Left ventricle myocardium inferior (tissue), 1 donor: ENCODE results near the gene PHF1. TPM values are rescaled to one million over a fixed set of nuclear protein-coding genes. Genes with fewer than 3 reads are reported as not detected.

Experiments used
- DNase-seq: peaks from one replicate; pipeline ENCODE4 v3.0.0-alpha.2; 2020
- H3K27ac ChIP-seq: fragments of 200-600 bp; replicated peaks from 2 replicates; pipeline ENCODE4 v1.8.0; 2021
- H3K27me3 ChIP-seq: fragments of 200-600 bp; 2 replicates; pipeline ENCODE4 v1.8.0; 2021; ENCODE audit warnings: low read depth
- H3K36me3 ChIP-seq: fragments of 200-600 bp; 2 replicates; pipeline ENCODE4 v1.8.0; 2021
- H3K4me1 ChIP-seq: fragments of 200-600 bp; 2 replicates; pipeline ENCODE4 v1.8.0; 2021
- H3K4me3 ChIP-seq: fragments of 200-600 bp; 2 replicates; pipeline ENCODE4 v1.8.0; 2021; ENCODE audit warnings: mild to moderate bottlenecking, moderate library complexity
- H3K9me3 ChIP-seq: fragments of 200-600 bp; replicated peaks from 2 replicates; pipeline ENCODE4 v1.8.0; 2021
- intact Hi-C: fragments of 100-400 bp; cut with micrococcal nuclease; formaldehyde crosslinking; loops from one replicate; pipeline ENCODE4 v1.11.0; 2022
- total RNA-seq: library from RNA; stranded (reverse); fragmentation: NEBNext Ultra II Directional; extraction: Animal tissue kit (Norgen Biotek cat#: 25700); gene quantifications from one replicate; pipeline ENCODE4 v1.2.1, GENCODE V29; 2021
- TF ChIP-seq, protein P1 (sequence below): fragments of 200-600 bp; IDR thresholded peaks from 2 replicates; pipeline ENCODE4 v1.8.0; 2021; ENCODE audit warnings: antibody characterized with exemption, mild to moderate bottlenecking, borderline replicate concordance
- donor health status: DM: no; HTN: yes; CAD: no; lungs with severe emphysema.

PHF1 gene
- total RNA-seq, 1 donor from 2014 or later = 52.2 TPM

DNA sequence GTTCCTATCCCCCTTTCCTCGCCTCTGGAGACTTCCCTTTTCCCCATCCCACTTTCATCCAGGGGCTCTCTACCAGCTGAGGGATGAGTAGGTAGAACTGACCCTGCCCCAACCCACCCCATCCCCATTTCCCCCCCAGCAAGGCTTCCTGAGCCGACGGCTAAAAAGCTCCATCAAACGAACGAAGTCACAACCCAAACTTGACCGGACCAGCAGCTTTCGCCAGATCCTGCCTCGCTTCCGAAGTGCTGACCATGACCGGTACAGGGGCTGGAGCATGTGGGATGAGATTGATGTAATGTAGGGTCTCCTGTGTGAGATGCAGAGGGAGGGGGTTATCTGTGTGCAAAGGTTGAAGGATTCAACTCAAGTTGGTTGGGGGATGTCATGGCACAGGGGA, 21.7 kb downstream of the PHF1 start:
- peaks cover 60% of the 10 kb centered on the region for H3K4me1 ChIP-seq
- intact Hi-C loops = no loop called here
- H3K27ac ChIP-seq = peak overlapping the region; percentile 24
- H3K27me3 ChIP-seq = no peaks in the 10 kb centered on the region
- no peak for DNase-seq
- H3K9me3 ChIP-seq = no peaks in the 10 kb centered on the region
- no peak overlapping the region for H3K4me3 ChIP-seq
- TF ChIP-seq, protein P1, sequence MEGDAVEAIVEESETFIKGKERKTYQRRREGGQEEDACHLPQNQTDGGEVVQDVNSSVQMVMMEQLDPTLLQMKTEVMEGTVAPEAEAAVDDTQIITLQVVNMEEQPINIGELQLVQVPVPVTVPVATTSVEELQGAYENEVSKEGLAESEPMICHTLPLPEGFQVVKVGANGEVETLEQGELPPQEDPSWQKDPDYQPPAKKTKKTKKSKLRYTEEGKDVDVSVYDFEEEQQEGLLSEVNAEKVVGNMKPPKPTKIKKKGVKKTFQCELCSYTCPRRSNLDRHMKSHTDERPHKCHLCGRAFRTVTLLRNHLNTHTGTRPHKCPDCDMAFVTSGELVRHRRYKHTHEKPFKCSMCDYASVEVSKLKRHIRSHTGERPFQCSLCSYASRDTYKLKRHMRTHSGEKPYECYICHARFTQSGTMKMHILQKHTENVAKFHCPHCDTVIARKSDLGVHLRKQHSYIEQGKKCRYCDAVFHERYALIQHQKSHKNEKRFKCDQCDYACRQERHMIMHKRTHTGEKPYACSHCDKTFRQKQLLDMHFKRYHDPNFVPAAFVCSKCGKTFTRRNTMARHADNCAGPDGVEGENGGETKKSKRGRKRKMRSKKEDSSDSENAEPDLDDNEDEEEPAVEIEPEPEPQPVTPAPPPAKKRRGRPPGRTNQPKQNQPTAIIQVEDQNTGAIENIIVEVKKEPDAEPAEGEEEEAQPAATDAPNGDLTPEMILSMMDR = no peak
- H3K36me3 ChIP-seq = peaks cover 26% of the 10 kb centered on the region

DNA sequence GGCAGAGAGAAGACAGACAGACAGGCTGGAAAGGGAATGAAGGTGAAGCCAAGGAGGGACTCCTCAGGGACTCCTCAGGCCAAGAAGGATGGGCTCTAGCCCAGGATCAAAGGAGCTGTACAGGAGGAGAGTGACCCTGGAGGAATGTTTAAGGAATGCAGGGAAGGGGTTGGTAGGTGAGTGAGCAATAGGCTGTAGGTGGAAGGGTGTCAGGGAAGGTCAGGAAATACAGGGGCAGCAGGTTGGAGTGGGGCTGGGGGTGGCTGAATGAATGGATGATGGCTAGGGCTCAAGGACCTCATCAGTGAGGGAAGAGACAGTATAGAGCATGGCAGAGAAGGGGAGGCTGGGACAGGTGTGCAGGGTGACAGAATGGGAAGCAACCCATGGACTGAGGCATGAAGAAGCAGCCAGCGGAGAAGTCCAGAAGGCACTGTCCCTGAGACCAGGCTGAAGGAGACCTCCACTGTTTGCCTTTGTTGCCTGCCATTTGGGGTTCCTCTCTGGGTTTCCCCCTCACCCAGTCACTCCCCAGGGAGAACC, 22.3 kb downstream of the PHF1 start:
- no peak for DNase-seq
- no peak overlapping the region for H3K4me3 ChIP-seq
- H3K36me3 ChIP-seq = peaks cover 31% of the 10 kb centered on the region
- intact Hi-C loops = no loop called here
- peak overlapping the region; percentile 24 for H3K27ac ChIP-seq
- TF ChIP-seq, protein P1 = no peak
- H3K9me3 ChIP-seq = no peaks in the 10 kb centered on the region
- H3K4me1 ChIP-seq = peaks cover 59% of the 10 kb centered on the region
- H3K27me3 ChIP-seq = no peaks in the 10 kb centered on the region

DNA sequence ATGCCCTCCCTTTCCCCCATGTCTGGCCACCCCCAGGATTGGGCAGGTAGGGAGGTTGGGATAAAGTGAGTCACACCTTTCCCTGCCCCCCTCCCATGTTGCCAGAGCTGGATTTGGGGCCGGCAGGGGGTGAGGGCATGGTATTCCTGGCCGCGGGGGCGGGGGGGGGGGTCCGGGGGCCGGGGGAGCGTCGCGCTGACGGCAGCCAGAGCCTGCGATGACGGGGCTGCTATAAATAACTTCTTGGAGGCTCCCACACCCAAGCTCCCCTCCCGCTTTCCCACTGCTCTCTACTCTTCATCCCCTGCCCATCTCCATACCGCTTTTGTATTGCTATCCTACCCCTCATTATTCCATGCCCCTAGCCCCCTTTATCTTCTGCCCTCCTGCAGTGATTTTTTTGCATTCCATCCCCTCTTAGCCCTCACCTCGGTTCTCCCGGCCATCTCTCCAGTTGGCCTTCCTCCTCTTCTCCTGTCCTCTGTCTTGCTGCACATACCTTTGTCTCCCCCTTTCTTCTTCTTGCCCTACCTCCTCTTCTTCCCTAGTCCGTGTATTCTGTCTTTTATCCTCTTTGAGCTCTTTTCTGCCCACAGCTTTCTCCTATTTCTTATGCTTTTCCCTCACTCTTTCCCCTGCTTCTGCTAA, 22.9 kb downstream of the PHF1 start:
- Histone ChIP-seq H3K9me3 (no peaks in the 10 kb centered on the region), H3K36me3 (peaks cover 35% of the 10 kb centered on the region), H3K4me3 (peak overlapping the region; percentile 17), H3K27ac (peak overlapping the region; percentile 24), H3K4me1 (peaks cover 53% of the 10 kb centered on the region), H3K27me3 (no peaks in the 10 kb centered on the region)
- intact Hi-C loops = no loop called here
- no peak for DNase-seq
- TF ChIP-seq, protein P1 = no peak

DNA sequence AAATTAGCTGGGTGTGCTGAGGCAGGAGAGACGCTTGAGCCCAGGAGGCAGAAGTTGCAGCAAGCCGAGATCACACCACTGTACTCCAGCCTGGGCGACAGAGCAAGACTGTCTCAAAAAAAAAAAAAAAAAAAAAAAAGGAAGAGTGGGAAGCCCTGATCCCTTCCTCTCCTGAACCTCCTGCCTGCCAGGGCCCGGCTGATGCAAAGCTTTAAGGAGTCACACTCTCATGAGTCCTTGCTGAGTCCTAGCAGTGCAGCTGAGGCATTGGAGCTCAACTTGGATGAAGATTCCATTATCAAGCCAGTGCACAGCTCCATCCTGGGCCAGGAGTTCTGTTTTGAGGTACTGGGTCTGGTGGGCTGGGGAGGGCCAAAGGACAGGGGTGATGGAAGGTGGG, 24.1 kb downstream of the PHF1 start:
- Histone ChIP-seq H3K9me3 (no peaks in the 10 kb centered on the region), H3K36me3 (peaks cover 35% of the 10 kb centered on the region), H3K4me1 (peaks cover 40% of the 10 kb centered on the region), H3K4me3 (no peak overlapping the region), H3K27me3 (no peaks in the 10 kb centered on the region), H3K27ac (no peak overlapping the region)
- TF ChIP-seq, protein P1 = no peak
- intact Hi-C loops = no loop called here
- no peak for DNase-seq

DNA sequence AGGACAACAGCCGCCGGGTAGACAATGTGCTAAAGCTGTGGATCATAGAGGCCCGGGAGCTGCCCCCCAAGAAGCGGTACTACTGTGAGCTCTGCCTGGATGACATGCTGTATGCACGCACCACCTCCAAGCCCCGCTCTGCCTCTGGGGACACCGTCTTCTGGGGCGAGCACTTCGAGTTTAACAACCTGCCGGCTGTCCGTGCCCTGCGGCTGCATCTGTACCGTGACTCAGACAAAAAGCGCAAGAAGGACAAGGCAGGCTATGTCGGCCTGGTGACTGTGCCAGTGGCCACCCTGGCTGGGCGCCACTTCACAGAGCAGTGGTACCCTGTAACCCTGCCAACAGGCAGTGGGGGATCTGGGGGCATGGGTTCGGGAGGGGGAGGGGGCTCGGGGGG, 26.9 kb downstream of the PHF1 start:
- Histone ChIP-seq H3K9me3 (no peaks in the 10 kb centered on the region), H3K4me3 (no peak overlapping the region), H3K27me3 (no peaks in the 10 kb centered on the region), H3K4me1 (peaks cover 19% of the 10 kb centered on the region), H3K36me3 (peaks cover 42% of the 10 kb centered on the region), H3K27ac (no peak overlapping the region)
- TF ChIP-seq, protein P1 = no peak
- intact Hi-C loops = no loop called here
- DNase-seq = no peak
